Hepatocyte (in vitro differentiated cells): ENCODE results near the gene LDLRAP1. TPM values are rescaled to one million over a fixed set of nuclear protein-coding genes. Genes with fewer than 3 reads are reported as not detected.
"Not testable (repeated sequence)": the region's sequence is repeated elsewhere in the genome, so short reads cannot be mapped to it uniquely, and the experiment has no call there.

Experiments used
- DNase-seq: peaks from one replicate; pipeline ENCODE4 v3.0.0-alpha.2; 2016; ENCODE audit warnings: low spot score
- H2AFZ ChIP-seq: fragments of 200-600 bp; sonication (generic); 2 replicates; pipeline ENCODE4 v1.6.0; 2016; ENCODE audit warnings: antibody characterized with exemption, mild to moderate bottlenecking
- H3K27ac ChIP-seq: fragments of 200-600 bp; sonication (generic); 2 replicates; pipeline ENCODE4 v1.5.1; 2016; ENCODE audit warnings: mild to moderate bottlenecking
- H3K27me3 ChIP-seq: fragments of 200-600 bp; sonication (generic); 2 replicates; pipeline ENCODE4 v1.6.1; 2016
- H3K36me3 ChIP-seq: fragments of 200-600 bp; sonication (generic); replicated peaks from 2 replicates; pipeline ENCODE4 v1.5.1; 2016; ENCODE audit warnings: low read depth; ENCODE audit not compliant: insufficient read depth
- H3K4me1 ChIP-seq: fragments of 200-600 bp; sonication (generic); 2 replicates; pipeline ENCODE4 v1.5.1; 2016; ENCODE audit warnings: mild to moderate bottlenecking, moderate library complexity; ENCODE audit not compliant: insufficient read depth
- H3K4me2 ChIP-seq: fragments of 200-600 bp; sonication (generic); 2 replicates; pipeline ENCODE4 v1.6.0; 2016
- H3K4me3 ChIP-seq: fragments of 200-600 bp; sonication (generic); 2 replicates; pipeline ENCODE4 v1.5.1; 2016; ENCODE audit warnings: mild to moderate bottlenecking
- H3K79me2 ChIP-seq: fragments of 200-600 bp; sonication (generic); 2 replicates; pipeline ENCODE4 v1.6.0; 2017; ENCODE audit warnings: mild to moderate bottlenecking
- H3K9me2 ChIP-seq: fragments of 200-600 bp; sonication (generic); replicated peaks from 2 replicates; pipeline ENCODE4 v1.6.0; 2017; ENCODE audit warnings: mild to moderate bottlenecking; ENCODE audit not compliant: insufficient read depth
- H3K9me3 ChIP-seq: fragments of 200-600 bp; sonication (generic); 2 replicates; pipeline ENCODE4 v1.5.1; 2016; ENCODE audit warnings: low read depth, mild to moderate bottlenecking
- H4K20me1 ChIP-seq: fragments of 200-600 bp; sonication (generic); 2 replicates; pipeline ENCODE4 v1.6.0; 2016; ENCODE audit warnings: mild to moderate bottlenecking; ENCODE audit not compliant: insufficient read depth, poor library complexity, severe bottlenecking
- CTCF ChIP-seq: fragments of 200-600 bp; sonication (generic); IDR thresholded peaks from 2 replicates; pipeline ENCODE4 v1.5.1; 2016; ENCODE audit warnings: antibody characterized with exemption, mild to moderate bottlenecking; ENCODE audit not compliant: poor library complexity
- EZH2 ChIP-seq: fragments of 200-600 bp; sonication (generic); IDR thresholded peaks from 2 replicates; pipeline ENCODE4 v1.6.1; 2016; ENCODE audit warnings: antibody characterized with exemption, mild to moderate bottlenecking, borderline replicate concordance
- EZH2phosphoT487 ChIP-seq: fragments of 200-600 bp; sonication (generic); IDR thresholded peaks from one replicate; pipeline ENCODE4 v1.6.1; 2018; ENCODE audit warnings: antibody characterized with exemption, mild to moderate bottlenecking, low read depth, moderate library complexity; ENCODE audit not compliant: unreplicated experiment, severe bottlenecking
- WGBS: methylation state at CpG from one replicate; pipeline ENCODE4 v1.1.6; 2016; ENCODE audit warnings: low lambda C conversion rate; ENCODE audit errors: missing lambda C conversion rate; 5-methylcytosine and 5-hydroxymethylcytosine counted together
- polyA plus RNA-seq: library from polyadenylated mRNA; unstranded; fragments of >200 nt; fragmentation: Nextera tagmentation; extraction: Ambion mirVana; gene quantifications from 2 replicates; pipeline ENCODE4 v1.2.1, GENCODE V29; 2016
- total RNA-seq: library from RNA; depleted of rRNA; stranded (reverse); fragments of >200 nt; gene quantifications from 2 replicates; pipeline ENCODE4 v1.2.3, GENCODE V29; 2014

The LDLRAP1 gene
- total and polyA plus RNA-seq, 2 experiments from 2014 or later = 17.3 to 27.5 TPM

- no peaks in the 10 kb centered on the region for H3K27me3 ChIP-seq
- H3K79me2 ChIP-seq = no peaks in the 10 kb centered on the region
- whole genome bisulfite sequencing = 100% methylated on average over 1 of the region's 1 CpG
- H3K4me1 ChIP-seq = no peaks in the 10 kb centered on the region
- no peak for TF ChIP-seq EZH2
- no peak for TF ChIP-seq CTCF
- no peak for TF ChIP-seq EZH2phosphoT487
- no peaks in the 10 kb centered on the region for H3K9me2 ChIP-seq
- no peak overlapping the region for H3K4me3 ChIP-seq
- H4K20me1 ChIP-seq = no peaks in the 10 kb centered on the region
- no peaks in the 10 kb centered on the region for H3K36me3 ChIP-seq
- no peaks in the 10 kb centered on the region for H3K9me3 ChIP-seq
- no peak for DNase-seq
- no peak overlapping the region for H3K4me2 ChIP-seq
- H3K27ac ChIP-seq = no peak overlapping the region
- no peak overlapping the region for H2AFZ ChIP-seq
Observed at GRCh38 chr1:25598879-25599278, 55.5 kb downstream of the LDLRAP1 start.

- Histone ChIP-seq H4K20me1 (no peaks in the 10 kb centered on the region), H3K27me3 (no peaks in the 10 kb centered on the region), H3K36me3 (no peaks in the 10 kb centered on the region), H3K4me1 (no peaks in the 10 kb centered on the region), H3K4me3 (no peak overlapping the region), H3K27ac (no peak overlapping the region), H3K9me3 (no peaks in the 10 kb centered on the region), H3K9me2 (no peaks in the 10 kb centered on the region), H2AFZ (no peak overlapping the region), H3K79me2 (no peaks in the 10 kb centered on the region), H3K4me2 (no peak overlapping the region)
- TF ChIP-seq CTCF = no peak
- TF ChIP-seq EZH2 = no peak
- WGBS = 87% methylated on average over 7 of the region's 7 CpGs
- no peak for DNase-seq
Observed at GRCh38 chr1:25599969-25600610, 56.7 kb downstream of the LDLRAP1 start.

GRCh38 chr1:25600971-25601699, 57.7 kb downstream of the LDLRAP1 start:
- not testable (repeated sequence) for H3K79me2 ChIP-seq, H2AFZ ChIP-seq, H3K36me3 ChIP-seq, H4K20me1 ChIP-seq, H3K4me1 ChIP-seq, H3K4me2 ChIP-seq, H3K4me3 ChIP-seq, H3K9me3 ChIP-seq, H3K9me2 ChIP-seq, H3K27me3 ChIP-seq, DNase-seq, H3K27ac ChIP-seq
- 72% methylated on average over 4 of the region's 5 CpGs for WGBS

- H3K27me3 ChIP-seq, H3K9me3 ChIP-seq, H3K4me3 ChIP-seq: not testable (repeated sequence)
Observed at GRCh38 chr1:25603779-25604538, 60.6 kb downstream of the LDLRAP1 start.

More at GRCh38 chr1:25603779-25604538, 60.6 kb downstream of the LDLRAP1 start:
- H3K79me2 ChIP-seq, H3K4me1 ChIP-seq, H4K20me1 ChIP-seq, H2AFZ ChIP-seq, DNase-seq, H3K9me2 ChIP-seq, H3K27ac ChIP-seq, H3K4me2 ChIP-seq, H3K36me3 ChIP-seq: not testable (repeated sequence)
- WGBS = no CpG with 5 or more reads among the region's 55 CpGs
